Uterus (tissue), 2 donors: ENCODE data around the gene SS18.

Source experiments
- POLR2A ChIP-seq, 2 donors: fragments of 450-650 bp; IDR thresholded peaks; one replicate each; pipeline ENCODE4 v1.6.1; 2016; ENCODE audit warnings: antibody characterized with exemption in 2 of 2, mild to moderate bottlenecking in 1 of 2, moderate library complexity in 1 of 2
- TF ChIP-seq, protein P1 (sequence below), 4 experiments: fragments of 200-600 bp in 2 of 4; fragments of 450-650 bp in 2 of 4; sonication (generic) in 2 of 4; IDR thresholded peaks; one replicate each; pipeline ENCODE4 v1.5.1; 2016 to 2019; ENCODE audit warnings: antibody characterized with exemption in 4 of 4, mild to moderate bottlenecking in 2 of 4, moderate library complexity in 1 of 4

DNA sequence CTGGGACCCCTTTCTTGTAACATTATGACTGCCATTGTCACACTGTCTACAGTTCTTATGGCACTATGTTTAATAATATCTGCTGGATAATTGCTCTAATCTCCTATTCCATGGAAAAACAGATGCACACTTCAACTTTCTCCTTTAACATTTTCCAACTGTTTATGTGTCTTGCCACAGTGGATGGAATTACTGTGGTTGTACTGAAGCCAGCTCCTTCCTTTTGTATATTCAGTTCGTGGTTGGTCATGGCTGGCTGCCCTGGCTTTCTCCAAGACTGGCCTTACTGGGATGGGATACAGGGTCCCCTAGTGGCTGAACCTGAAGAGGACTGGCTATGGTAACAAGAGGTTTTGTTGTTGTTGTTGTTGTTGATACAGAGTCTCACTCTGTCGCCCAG, 113.9 kb downstream of the SS18 start:
- TF ChIP-seq, protein P1, sequence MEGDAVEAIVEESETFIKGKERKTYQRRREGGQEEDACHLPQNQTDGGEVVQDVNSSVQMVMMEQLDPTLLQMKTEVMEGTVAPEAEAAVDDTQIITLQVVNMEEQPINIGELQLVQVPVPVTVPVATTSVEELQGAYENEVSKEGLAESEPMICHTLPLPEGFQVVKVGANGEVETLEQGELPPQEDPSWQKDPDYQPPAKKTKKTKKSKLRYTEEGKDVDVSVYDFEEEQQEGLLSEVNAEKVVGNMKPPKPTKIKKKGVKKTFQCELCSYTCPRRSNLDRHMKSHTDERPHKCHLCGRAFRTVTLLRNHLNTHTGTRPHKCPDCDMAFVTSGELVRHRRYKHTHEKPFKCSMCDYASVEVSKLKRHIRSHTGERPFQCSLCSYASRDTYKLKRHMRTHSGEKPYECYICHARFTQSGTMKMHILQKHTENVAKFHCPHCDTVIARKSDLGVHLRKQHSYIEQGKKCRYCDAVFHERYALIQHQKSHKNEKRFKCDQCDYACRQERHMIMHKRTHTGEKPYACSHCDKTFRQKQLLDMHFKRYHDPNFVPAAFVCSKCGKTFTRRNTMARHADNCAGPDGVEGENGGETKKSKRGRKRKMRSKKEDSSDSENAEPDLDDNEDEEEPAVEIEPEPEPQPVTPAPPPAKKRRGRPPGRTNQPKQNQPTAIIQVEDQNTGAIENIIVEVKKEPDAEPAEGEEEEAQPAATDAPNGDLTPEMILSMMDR (IDR thresholded peaks at IDR 0.05): no peak
- TF ChIP-seq POLR2A (IDR thresholded peaks at IDR 0.05): no peak
